GM19035 (cell line): Measurements from ENCODE around the gene OAS2.
"Not testable (repeated sequence)": the region's sequence is repeated elsewhere in the genome, so short reads cannot be mapped to it uniquely, and the experiment has no call there.

Source experiments
- ATAC-seq: cut with Tn5 transposase; IDR thresholded peaks from one replicate; pipeline ENCODE4 v1.9.1; 2021; ENCODE audit not compliant: unreplicated experiment

Gene OAS2

DNA sequence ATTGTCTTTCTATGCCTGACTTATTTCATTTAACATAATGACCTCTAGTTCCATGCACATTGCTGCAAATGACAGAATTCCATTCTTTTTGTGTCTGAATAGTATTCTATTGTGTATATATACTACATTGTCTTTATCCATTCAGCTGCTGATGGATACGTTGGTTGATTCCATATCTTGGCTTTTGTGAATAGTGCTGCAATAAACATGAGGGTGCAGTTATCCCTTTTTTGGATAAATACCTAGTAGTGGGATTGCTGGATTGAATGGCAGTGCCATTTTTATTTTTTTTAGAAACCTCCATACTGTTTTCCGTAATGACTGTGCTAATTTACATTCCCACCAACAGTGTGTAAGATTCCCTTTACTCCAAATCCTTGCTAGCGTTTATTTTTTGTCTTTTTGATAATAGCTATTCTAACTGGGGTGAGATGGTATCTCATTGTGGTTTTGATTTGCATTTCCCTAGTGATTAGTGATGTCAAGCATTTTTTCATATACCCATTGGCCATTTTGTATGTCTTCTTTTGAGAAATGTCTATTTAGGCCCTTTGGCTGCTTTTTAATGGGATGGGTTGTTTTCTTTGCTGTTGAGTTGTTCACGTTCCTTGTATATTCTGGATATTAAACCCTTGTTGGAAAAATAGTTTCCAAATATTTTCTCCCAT is 2.3 kb downstream of the OAS2 start:
- no peak for ATAC-seq

- no peak for ATAC-seq
Measured at GRCh38 chr12:112985642-112986290, 7.4 kb downstream of the OAS2 start.

GRCh38 chr12:112986291-112986800 is 8.0 kb downstream of the OAS2 start:
- no peak for ATAC-seq

DNA sequence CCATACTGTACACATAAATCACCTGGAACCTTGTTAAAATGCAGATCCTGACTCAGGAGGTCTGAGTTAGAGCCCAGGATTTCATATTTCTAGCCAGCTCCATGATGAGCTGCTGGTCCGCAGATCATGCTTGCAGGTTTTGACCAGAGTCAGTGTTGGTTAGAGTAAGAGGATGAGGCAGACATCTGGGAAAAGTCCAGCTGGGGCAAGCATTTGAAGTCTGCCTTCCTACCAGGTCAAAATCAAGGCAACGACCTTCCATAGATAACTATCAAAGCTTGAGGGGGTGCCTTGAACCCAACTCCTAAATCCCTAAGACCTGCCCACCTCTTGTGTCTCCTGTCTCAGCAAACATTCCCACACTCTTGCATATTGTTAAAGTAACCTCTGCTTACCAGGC is 9.2 kb downstream of the OAS2 start:
- ATAC-seq = no peak

- no peak for ATAC-seq
Measured at GRCh38 chr12:112988224-112988623, 9.9 kb downstream of the OAS2 start.

DNA sequence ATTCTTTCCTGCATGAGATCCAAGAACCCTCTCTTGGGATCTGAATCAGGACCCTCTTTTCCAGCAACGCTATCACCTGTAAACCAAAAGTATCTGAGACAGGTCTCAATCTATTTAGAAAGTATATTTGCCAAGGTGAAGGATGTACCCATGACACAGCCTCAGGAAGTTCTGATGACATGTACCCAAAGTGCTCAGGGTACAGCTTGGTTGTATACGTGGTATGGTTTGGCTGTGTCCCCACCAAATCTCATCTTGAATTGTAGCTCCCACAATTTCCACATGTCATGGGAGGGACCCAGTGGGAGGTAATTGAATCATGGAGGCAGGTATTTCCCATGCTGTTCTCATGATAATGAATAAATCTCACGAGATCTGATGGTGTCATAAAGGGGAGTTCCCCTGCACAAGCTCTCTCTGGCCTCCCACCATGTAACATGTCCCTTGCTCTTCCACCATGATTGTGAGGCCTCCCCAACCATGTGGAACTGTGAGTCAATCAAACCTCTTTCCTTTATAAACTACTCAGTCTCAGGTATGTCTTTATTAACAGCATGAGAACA is 10.6 kb downstream of the OAS2 start:
- ATAC-seq = not testable (repeated sequence)

GRCh38 chr12:112989806-112990205 is 11.5 kb downstream of the OAS2 start:
- no peak for ATAC-seq

DNA sequence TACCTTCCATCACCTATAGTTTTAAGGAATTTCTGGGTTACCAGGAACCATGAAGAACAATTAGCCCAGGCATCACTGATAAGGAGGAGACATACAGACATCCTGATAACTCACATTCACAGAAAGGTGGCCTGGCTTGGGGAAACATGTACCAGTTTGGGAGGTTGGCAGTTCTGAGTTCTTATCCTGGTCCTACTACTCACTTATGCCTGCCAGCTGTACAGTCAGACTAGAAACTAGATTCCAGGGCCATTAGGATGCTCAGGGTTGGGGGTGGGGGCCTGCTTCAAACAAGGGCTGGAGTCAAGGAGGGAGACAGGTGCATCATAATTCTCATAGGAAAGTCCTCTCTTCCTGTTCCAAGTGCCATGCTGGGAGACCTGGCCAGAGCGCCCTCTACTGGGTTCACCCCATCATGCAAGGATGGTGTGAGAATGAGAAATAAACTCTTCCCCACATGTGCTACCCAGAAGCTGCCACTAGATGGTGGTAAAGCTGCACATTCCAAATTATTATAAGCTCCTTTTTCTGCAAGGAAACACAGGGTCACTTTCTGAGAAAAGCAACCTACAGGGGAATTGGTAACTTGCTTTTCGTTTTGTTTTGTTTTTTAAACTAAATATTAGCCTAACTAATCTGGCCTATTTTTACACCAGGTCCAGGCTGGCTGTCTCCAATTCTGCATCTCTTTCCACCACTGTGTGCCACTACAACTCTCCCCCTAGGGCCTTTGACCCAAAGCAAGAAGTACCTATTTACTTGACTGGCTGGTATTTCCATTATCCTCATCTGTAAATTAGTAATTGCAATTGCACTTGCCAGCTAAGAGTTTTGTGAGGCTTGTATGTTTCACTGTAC is 14.5 kb downstream of the OAS2 start:
- ATAC-seq = no peak

GRCh38 chr12:112995008-112995407 is 16.7 kb downstream of the OAS2 start:
- ATAC-seq = no peak

- ATAC-seq = no peak
Measured at GRCh38 chr12:112996501-112996900, 18.2 kb downstream of the OAS2 start.

GRCh38 chr12:112997506-112997905 is 19.2 kb downstream of the OAS2 start:
- ATAC-seq = no peak

DNA sequence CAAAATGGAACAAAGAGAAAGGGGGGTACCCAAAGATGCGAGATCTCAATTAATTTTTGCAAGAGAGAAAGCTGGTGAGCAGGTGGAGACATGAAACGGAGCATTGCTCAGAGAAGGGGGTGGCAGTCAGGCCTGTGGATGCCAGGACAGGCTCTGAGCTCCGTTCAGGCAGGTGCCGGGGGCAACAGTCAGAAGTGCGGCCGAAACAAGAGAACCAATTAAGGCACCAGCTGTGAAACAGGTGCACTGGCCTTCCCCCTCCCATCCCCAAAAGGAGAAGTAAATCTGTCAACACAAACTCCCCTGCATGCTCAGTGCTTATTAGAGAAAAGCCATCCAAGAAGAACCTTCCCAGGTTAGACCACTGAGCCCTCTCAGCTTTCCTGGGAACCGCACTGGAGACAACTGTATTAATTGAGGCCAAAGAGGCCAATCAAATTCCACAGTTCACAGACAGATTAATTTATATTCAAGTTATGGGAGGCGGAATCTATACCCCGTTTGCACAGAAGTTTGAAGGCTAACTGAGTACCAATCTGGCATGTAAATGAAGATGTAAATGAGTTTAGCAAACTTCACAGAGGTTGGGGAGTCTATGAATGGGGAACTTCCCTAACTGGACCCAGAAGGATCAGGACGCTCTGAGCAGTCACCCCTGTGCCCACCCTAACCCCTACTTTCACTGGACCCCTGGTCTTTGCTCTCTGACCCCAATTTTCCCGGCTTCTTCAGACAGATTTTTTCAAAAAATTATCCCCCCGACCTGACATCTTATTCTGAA is 20.9 kb downstream of the OAS2 start:
- no peak for ATAC-seq

DNA sequence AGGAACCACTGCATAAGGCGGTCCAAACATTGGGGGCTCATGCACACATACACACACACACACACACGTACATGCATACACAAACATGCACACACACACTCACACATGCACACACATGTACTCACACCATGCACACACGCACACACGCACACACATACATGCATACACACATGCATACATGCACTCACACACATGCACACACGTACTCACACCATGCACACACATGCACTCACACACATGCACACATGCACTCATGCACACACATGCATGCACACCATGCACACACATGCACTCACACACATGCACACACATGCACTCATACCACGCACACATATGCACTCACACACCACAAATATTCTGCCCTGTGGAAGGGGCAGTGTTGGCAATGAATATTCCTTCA is 22.1 kb downstream of the OAS2 start:
- ATAC-seq = no peak

- ATAC-seq = no peak
Measured at GRCh38 chr12:113002155-113002554, 23.8 kb downstream of the OAS2 start.

- no peak for ATAC-seq
Measured at GRCh38 chr12:113002676-113003075, 24.4 kb downstream of the OAS2 start.

- no peak for ATAC-seq
Measured at GRCh38 chr12:113003636-113004035, 25.3 kb downstream of the OAS2 start.

DNA sequence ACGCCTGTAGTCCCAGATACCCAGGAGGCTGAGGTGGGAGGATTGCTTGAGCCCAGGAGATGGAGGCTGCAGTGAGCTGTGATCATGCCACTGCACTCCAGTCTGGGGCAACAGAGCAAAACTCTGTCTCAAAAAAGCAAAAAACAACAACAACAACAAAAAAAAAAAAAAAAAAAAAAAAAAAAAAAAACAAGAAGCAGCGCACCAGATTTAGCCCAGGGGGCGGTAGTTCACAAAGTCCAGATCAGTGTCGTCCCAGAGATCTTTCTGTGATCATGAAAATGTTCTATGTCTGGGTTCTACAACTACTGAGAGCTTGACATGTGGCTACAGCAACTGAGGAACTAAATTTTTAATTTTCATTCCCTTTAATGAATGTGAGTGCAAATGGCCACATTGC is 27.4 kb downstream of the OAS2 start:
- no peak for ATAC-seq

- no peak for ATAC-seq
Measured at GRCh38 chr12:113006206-113006605, 27.9 kb downstream of the OAS2 start.

DNA sequence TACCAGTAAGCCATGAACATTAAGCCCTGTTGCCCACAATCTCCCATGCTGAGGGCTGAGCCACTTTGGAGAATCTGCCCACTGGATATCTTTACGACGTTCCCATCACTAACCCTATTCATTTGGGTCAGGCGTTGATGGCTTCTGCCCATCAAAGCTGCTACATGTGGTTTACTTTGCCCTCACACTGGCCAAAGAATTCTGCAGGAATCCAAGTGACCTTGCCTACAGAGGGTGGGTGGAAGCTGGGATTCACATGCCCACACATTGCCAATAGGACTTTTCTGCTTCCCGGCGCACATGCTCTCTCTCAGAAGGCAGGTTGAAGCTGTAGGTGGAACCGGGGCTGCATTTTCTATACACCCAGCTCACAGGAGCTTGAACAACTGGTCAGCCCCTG is 28.3 kb downstream of the OAS2 start:
- no peak for ATAC-seq

DNA sequence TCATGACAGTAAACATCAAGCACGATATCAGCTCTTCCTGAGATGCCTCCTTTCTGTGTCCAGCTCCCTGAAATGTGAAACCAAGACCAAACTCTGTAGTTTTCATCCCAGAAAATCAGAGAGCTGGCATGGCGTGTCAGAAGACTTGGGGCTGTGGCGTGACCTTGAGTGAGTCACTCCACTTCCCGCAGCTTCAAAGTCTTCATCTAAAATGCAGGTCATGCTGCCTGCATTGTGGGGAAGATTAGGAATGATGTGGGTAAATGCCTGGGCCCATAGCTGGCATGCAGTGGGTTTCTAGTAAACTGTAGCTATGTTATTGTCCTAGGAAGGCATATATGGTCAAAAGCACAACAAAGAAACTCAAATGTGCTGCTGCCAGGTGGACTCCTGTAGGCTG is 28.8 kb downstream of the OAS2 start:
- no peak for ATAC-seq

GRCh38 chr12:113010701-113011100 is 32.4 kb downstream of the OAS2 start:
- no peak for ATAC-seq
